HG02759 (cell line): Measurements from ENCODE around the gene KRT24.
A peak's percentile ranks its signal among the peaks of the same experiment; 100 is the strongest.

ENCODE experiments used
- ATAC-seq: cut with Tn5 transposase; IDR thresholded peaks from one replicate; pipeline ENCODE4 v1.9.1; 2021; ENCODE audit warnings: mild to moderate bottlenecking, moderate library complexity; ENCODE audit not compliant: unreplicated experiment

KRT24 gene

GRCh38 chr17:40695874-40696472, 7.6 kb downstream of the KRT24 start:
- no peak for ATAC-seq

GRCh38 chr17:40694584-40694983, 9.0 kb downstream of the KRT24 start:
- no peak for ATAC-seq

GRCh38 chr17:40687106-40687505, 16.4 kb downstream of the KRT24 start:
- no peak for ATAC-seq

- no peak for ATAC-seq
These were observed 17.4 kb downstream of the KRT24 start for GRCh38 chr17:40686192-40686591.

DNA sequence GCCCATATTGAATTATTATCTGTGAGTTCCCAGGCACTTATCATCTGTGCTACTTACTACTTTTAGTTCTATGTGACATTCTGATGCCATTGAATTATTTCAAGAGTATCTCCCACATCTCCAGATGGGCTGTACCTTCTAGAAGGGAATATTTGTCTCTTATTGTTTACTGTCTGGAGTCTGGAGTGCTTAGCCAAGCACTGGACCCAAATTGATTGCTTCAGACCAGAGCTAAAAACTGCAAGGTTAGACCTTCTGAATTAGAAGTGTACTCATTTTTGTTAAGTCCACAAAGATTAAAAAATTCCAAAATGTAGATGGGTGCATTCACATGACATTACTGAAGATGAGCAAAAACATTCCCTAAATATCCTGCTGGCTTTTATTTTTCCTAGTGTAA, 22.6 kb downstream of the KRT24 start:
- no peak for ATAC-seq

DNA sequence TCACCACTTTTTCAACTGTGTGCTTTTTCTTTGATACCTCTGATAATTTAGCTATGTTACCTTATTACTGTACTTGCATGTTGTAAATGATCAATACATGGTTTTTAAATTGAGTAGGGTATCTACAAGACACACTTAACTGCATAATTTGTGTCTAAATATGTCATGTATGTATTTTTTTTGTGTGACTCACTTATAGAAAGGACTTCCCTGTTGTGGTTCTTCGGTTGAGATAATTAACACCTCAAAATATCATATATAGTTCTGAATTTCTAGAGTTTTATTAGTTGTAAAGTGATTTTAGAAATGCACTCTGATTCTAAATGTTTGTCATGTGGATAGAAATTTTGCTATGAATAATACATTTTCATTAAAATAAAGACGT, 24.0 kb downstream of the KRT24 start:
- no peak for ATAC-seq

- no peak for ATAC-seq
These were observed 24.5 kb downstream of the KRT24 start for GRCh38 chr17:40678902-40679522.

GRCh38 chr17:40675905-40676304, 27.6 kb downstream of the KRT24 start:
- ATAC-seq = no peak

- ATAC-seq = no peak
These were observed 30.9 kb downstream of the KRT24 start for GRCh38 chr17:40672654-40673053.

GRCh38 chr17:40671282-40671681, 32.3 kb downstream of the KRT24 start:
- ATAC-seq = no peak

DNA sequence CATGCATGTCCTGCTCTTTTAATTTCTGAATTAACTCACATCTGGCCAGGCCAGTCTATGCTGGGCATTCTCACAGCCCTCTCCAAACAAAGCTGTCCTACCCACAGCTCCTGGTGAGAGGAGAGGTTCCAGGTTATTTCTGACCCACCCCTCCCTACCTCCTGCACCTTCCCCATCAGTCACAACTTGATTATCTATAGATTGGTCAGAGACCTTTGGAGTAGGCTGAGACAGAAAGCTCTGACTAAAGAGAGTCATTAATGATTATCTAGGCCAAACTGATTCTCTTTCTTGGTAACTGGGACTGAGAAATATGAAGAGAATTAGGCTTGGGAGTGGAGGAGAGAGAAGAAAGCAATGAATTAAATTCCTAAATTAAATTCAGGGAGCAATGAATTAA, 37.2 kb downstream of the KRT24 start:
- ATAC-seq = no peak

DNA sequence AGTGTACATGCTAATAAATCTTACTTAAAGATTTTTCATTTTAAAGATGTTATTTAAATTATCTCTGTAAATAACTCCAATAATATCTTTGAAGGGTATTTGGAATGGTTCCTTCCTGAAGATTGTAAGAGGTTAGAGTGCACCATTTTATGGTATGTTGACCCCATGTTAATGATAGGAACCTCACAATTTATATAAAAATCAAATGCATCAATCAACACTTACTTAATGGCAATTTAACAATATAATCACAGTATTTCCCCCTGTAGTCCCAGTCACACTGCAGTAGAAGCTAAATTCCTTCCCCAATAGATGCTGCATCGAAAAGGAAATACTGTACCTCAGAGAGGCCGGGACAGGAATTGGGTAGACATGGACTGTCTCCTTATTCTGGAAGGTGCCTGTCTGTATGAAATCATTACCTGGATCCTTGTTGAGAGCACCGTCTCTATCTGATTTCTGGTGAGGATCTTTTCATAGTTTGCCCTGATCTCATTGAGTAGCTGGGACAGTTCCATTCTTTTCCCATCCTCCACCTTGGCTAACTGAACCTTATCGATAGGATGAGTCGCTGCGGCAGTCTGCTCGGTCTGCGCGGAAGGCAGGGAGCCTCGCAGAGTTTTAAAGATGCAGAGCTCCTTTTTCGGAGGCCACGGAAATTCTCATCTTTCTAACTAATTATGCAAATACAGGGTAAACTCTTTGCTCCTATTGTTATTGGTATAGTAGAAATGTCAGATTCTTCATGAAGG, 38.8 kb downstream of the KRT24 start, which contains the start of gene KRT222:
Gene KRT222 (minus strand): TSS at position 596 of the 752 bp plus-strand sequence. CDS start 78 bp downstream, at position 518.
- no peak for ATAC-seq

DNA sequence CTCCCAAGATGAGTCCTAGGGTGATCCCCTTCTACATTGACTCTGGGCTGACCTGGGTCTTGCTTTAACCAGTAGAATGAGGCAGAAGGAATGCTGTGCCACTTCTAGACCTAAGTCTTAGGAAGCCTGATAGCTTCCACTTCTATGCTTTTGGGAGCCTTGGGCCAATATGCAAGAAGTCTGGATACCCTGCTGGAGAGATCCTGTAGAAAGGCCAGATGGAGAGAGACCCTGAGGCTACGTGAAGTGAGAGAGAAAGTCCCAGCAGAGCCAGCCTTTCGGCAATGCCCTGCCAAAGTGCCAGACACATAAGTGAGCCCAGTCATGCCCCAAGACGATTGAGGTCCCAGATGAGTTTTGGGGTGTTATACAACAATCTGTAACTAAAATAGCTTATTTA, 40.3 kb downstream of the KRT24 start:
- ATAC-seq = no peak

- no peak for ATAC-seq
These were observed 43.6 kb downstream of the KRT24 start for GRCh38 chr17:40659911-40660310.

GRCh38 chr17:40658396-40658795, 45.2 kb downstream of the KRT24 start:
- no peak for ATAC-seq

- ATAC-seq = no peak
These were observed 51.6 kb downstream of the KRT24 start for GRCh38 chr17:40651939-40652338.

- peak; percentile 25 for ATAC-seq
These were observed 55.1 kb downstream of the KRT24 start for GRCh38 chr17:40648384-40648968.
